GM19455 (cell line): ENCODE results near the gene GDF11.

Experiments
- ATAC-seq: cut with Tn5 transposase; IDR thresholded peaks from one replicate; pipeline ENCODE4 v1.9.1; 2021; ENCODE audit not compliant: unreplicated experiment

GDF11 gene

DNA sequence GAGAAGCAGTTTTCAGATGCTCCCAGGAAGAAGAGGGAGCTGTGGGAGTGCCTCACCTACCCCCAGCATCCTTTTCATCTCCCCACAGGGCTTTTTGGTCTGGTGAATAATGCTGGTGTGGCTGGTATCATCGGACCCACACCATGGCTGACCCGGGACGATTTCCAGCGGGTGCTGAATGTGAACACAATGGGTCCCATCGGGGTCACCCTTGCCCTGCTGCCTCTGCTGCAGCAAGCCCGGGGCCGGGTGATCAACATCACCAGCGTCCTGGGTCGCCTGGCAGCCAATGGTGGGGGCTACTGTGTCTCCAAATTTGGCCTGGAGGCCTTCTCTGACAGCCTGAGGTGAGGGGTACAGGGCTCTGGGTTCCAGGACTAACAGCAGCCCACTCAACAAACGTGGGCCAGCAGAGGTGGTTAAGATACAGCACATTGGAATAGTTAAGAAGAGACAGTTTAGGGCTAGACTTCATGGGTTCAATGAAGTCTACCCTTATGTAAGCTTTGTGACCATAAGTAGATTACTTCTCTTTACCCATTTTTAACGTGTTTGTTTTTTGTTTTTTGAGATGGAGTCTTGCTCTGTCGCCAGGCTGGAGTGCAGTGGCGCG lies 21.2 kb upstream of the GDF11 start:
- ATAC-seq, result no peak

DNA sequence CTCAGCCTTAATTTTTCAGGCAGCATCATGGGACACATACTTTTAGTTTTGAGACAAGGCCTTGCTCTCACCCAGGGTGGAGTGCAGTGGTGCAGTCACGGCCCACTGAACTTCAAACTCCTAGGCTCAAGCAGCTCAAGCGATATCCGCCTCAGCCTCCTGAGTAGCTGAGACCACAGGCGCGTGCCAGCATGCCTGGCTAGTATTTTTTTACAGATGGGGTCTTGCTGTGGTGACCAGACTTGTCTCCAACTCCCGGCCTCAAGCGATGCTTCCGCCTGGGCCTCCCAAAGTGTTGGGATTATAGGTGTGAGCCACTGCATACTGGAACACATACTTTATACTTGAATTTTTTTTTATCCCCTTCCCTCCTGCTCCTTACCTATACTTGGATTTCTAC lies 20.0 kb upstream of the GDF11 start:
- no peak for ATAC-seq

DNA sequence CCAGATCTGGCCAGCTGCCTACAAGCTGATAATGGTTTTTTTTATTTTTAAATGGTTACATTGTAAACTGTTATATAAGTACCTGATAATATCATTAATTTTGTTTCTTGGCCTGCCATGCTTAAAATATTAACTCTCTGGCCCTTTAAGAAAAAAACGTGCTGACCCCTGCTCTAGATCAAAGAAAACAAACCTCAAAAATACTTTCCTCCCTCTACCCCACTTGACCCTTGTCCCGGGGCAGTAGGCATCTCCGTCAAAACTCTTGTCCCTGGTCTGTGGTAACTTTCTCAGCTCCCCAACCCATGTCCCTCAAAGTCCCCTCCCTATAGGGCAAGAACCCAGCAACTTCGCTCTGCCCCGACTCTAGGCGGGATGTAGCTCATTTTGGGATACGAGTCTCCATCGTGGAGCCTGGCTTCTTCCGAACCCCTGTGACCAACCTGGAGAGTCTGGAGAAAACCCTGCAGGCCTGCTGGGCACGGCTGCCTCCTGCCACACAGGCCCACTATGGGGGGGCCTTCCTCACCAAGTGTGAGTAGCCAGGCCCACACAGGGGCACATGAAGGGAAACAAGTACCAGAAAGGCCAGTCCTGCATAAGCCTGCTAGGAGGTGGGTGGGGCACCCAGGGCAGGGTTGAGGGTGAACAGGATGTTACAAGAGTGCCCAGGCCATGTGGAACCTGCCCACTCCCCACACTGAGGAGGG lies 19.3 kb upstream of the GDF11 start:
- ATAC-seq, result no peak

DNA sequence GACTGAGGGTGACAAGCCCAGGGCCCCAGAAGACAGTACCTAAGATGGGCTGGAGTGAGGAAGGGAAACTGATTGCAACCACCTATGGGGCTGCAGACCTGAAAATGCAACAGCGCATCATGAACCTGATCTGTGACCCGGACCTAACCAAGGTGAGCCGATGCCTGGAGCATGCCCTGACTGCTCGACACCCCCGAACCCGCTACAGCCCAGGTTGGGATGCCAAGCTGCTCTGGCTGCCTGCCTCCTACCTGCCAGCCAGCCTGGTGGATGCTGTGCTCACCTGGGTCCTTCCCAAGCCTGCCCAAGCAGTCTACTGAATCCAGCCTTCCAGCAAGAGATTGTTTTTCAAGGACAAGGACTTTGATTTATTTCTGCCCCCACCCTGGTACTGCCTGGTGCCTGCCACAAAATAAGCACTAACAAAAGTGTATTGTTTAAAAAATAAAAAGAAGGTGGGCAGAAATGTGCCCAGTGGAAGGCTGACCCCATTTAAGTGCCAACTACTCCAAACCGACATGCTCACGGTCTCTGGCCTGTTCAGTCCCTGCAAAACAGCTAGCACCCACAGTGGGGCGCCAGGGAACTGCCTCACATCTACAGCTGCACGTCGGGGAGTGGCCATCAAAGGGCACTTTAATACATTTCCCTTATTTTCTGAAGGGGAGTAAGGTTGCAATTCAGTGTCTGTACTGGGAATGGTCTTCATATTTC lies 18.5 kb upstream of the GDF11 start:
- no peak for ATAC-seq

DNA sequence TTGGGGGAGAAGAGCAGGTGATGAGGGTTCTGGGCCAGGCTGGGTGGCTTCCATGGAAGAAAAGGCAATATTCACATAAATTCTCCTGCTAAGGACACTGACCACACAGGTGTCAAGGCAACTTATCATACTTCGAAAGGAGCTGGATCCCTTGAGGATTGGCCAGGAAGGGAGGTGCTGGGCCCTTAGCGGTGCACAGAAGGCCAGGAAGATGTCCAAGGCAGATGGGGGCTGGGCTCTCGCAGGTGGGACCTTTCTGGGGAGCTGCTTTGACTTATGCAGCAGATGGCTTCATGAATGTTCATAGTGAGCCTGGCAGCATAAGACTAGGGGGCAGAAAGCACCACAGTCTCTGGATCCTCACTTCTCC lies 18.0 kb upstream of the GDF11 start:
- no peak for ATAC-seq

DNA sequence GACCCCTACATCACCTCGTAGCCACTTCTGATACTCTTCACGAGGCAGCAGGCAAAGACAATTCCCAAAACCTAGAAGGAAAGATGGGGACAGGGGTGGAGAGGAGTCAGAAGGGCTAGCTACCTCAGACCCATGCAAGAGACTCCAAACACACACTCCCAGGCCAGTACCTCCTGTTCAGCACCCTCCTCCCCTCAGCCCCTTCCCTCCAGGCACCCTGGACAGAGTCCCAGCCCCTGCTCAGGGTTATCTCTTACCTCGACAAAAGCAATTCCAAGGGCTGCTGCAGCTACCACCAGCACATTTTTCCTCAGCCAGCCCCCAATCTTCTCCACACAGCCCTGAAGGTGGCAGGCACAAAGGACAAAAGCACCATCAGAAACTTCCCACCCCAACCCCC lies 17.4 kb upstream of the GDF11 start:
- no peak for ATAC-seq

DNA sequence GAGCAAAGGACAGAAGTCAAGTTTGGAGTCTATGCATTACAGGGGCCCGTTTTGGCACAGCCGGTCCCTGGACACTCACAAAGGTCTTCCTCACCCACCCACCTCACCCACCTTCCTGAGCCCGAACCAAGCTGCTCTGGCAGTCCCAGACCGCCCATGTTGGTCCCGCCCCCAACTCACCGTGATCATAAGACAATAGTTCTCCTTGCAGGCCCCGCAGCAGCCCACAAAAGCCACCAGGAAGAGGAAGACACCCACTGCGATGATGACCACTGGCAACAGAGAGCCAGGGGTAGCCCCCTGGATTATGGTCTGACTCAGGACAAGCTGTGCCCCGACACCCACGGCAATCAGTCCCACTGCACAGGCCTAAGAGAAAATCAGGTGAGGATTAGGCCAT lies 16.0 kb upstream of the GDF11 start:
- ATAC-seq, result no peak

DNA sequence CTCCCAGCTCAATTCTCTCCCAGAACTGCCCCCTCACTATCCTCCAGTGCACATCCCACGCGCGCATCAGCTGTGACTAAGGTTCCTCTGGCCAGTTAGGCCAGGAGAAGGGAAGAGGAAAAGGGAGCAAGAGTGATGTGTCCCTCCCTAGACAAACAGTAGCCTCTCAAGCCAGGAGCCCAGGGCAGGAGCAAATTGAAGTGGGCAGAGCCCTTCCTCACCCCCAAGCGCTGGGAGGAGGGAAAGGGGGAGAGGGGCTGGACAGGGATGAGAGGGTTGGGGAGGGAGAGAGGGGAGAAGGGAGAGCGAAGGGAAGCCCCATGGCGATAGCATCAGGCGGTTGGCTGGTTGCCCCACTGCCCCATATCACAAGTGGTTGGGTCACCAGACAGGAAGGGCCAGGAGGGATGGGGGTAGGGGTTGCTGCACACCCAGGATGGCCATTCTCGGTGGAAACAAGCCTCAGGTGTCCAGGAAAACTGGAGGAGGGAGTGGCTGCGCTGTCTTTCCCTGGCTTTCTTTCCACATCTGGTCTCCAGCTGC lies 15.2 kb upstream of the GDF11 start:
- no peak for ATAC-seq

DNA sequence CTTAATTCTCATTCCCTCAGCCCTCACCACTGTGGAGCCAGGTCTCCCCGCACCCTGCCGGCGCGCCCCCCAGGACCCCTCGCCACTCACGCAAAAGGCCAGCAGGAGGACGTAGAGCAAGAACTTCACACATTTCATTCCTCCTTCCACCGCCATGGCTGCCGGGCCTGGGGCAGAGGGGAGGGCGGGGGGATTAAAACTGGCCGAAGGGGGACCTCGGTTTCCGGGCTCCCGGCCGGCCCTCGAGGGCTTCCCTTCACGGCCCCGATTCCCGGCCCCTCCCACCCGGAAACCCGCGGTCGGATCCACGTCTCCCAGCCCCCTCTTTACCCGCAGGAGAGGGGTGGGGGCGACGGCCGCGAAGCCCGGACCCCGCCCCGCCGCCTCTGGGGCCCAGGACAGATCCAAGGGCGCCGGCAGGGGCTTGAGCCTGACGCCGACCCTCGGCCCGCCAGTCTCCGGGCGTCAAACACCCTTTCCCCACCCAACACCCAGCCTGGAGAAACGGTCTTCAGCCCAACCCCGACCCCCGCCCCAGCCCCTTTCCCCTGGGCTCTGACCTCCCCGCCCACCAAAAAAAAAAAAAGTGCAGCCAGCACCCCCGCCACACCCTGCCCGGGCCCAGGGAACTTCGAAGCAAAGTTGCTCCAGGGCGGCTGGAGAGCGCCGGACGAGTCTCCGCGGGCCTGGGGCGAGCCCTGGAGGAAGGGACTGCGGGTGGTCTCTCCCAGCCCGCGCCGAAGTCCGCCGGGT lies 14.6 kb upstream of the GDF11 start:
- ATAC-seq, result peak; percentile 24

DNA sequence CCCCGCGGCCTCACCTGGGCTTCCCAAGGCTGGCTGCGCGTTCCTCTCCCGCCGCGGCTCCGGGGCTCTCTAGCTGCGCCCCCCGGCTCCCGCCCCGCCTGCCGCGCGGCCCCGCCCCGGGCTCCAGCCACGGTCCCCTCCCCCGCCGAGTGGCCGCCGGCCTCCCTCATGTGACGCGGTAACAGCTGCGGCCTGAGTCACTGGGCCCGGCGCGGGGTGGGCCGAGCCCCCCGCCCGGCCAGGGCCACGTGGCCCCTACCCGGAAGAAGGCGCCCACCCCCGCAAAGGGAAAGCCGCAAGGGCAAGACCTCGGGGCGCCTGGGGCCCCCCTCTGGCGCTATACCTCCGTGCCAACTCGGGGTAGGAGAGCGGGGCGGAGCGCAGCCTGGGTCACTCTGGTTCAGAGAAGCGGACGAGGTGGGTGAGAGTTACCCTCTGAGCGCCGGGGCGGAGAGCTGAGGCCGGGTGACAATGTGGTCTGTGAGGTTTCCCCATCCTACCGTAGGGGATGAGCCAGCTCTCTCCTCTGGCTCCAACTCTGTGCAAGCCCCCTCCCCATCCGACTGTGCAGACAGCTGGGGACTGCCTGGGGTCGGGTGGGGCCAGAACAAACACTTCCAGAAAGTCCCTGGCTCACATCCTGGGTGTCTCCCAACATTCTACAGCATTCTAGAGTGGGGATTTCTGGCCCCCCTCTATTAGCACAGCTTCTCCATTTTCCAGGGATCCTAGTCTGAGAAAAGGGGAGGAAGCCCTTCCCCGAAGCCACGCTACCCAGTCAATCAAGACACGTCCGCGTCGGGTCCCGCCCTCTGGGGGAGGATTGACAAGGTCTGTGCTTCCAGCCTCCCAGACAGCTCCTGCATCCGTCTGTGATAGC lies 13.7 kb upstream of the GDF11 start, which contains the start of gene CD63:
Gene CD63, minus strand, starts transcription at position 71 of the 880 bp plus-strand sequence. CDS start 668 bp downstream, outside the sequence.
- ATAC-seq, result peak; percentile 64

DNA sequence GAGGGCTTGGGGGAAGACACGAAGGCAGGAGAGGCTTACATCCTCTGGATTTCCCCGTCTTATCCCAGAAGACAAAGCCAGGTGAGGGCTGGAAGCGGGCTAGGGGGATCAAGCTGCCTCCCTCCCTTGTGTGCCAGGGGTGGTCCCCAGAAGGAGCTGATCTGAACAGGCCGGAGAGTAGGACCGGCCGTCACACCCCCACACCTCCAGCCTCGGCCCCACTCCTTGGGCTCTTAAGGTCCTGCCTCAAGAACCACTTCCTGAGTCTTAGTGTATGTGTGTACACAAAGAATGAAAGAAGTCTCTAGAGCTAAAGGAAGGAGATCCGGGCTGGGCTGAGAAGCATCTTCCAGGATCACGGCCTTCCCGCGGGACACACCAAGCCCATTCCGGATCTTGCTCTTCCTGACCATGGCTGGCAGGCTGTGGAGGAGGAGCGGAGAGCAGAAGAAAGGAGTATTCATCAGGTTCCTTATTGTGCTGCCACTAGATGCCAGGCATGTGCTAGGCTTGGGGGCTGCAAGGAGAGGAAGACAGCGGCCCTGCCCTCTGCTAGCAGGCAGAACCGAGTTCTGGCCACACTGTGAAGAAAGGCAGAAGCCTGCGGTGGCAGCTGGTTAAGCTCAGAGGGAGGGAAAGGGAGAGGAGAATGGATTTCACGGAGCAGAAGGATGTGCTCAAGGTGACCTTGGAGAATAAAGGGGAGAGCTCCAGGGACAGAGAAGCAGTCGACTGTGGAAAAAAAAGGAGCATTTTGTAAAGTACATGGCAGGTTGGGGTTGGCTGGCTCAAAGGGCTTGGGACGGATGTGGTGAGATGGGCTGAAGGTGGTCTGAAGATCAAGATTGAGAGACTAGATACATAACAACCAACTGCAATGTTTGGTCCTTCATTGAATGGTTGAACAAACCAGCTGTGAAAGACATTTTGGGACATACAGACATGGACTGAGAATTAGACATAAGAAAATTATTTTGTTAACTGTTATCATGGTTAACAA lies 12.8 kb upstream of the GDF11 start:
- peak; percentile 47 for ATAC-seq

DNA sequence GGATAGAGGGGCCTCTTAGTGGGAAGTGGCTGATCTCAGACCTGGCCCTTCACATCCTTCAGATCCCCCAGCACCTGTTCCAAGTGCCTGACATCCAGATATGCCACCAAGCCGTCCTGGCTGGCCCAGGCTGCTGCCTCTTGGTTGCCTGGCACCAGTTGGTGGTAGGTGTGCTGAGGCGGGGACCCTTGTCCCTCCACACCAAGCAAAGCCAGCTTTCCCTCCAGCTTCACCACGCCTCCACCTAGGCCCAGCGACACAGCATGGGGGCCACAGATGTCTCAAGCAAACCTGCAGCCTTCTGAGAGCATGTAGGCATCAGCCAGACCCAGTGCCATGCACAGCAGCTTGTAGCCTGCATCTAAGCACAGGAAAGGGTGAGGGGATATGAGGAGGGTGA lies 10.6 kb upstream of the GDF11 start:
- ATAC-seq, result no peak

DNA sequence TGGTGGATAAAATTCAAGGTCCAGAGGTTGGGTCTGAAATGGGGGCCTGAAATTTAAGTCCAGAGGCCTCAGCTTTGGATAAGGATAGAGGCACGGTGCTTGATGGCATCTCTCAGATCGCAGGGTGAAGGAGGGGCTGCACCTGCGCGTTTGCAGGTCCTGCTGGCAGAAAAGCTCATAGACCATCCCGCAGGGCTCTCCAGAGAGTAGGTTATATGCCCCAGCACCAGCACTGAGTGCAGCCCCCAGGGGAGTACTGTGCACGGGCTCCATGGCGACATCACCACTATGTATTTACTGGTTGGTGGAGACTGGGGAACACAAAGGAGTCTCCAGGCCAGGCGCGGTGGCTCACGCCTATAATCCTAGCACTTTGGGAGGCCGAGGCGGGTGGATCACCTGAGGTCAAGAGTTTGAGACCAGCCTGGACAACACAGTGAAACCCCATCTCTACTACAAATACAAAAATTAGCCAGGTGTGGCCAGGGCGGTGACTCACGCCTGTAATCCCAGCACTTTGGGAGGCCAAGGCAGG lies 9.8 kb upstream of the GDF11 start:
- no peak for ATAC-seq

DNA sequence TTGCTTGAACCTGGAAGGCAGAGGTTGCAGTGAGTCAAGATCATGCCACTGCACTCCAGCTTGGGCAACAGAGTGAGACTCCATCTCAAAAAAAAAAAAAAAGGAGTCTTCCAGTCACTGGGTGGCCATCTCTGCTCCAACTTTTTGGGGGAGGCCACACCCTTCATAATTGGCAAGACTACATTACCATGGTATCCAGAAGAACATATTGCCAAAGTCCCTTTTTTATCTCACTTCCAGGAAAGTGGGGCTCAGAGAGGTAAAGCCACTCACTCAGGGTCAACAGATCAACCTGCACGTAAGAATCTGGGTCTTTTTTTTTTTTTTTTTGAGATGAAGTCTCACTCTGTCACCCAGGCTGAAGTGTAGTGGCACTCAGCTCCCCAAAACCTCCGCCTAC lies 9.1 kb upstream of the GDF11 start:
- ATAC-seq, result no peak

DNA sequence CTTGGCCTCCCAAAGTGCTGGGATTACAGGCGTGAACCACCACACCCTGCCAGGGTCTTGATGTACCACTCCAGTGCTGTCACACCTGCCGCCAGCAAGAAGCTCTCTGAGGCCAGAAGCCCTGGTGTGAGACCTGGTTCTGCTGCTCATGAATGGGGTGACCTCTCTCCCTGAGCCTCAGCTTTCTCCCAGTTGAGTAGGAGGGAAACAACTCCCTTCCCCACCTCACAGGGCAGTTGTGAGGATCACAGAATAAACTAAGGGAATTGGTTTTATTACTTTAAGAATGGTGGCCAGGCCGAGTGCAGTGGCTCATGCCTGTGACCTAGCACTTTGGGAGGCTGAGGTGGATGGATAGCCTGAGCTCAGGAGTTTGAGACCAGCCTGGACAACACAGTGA lies 8.3 kb upstream of the GDF11 start:
- no peak for ATAC-seq

DNA sequence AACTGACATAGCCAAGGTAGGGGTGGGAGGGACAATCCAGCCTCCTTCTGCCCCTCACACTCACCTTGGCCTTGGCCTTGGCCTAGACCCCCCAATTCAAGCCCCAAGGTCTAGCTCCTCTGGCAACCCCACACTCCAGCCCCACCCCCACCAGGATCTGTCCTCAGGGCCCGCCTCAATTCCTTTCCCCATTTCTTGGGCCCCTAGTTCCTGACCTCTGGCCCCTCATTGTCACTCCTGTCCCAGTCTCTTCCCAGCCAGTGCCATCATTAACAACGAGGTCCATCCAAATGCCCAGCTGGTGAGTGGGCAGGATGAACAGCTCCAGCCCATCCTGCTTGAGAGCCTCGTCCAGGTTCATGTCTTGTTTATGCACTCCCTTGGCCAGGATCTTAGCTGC lies 6.8 kb upstream of the GDF11 start:
- ATAC-seq, result no peak

DNA sequence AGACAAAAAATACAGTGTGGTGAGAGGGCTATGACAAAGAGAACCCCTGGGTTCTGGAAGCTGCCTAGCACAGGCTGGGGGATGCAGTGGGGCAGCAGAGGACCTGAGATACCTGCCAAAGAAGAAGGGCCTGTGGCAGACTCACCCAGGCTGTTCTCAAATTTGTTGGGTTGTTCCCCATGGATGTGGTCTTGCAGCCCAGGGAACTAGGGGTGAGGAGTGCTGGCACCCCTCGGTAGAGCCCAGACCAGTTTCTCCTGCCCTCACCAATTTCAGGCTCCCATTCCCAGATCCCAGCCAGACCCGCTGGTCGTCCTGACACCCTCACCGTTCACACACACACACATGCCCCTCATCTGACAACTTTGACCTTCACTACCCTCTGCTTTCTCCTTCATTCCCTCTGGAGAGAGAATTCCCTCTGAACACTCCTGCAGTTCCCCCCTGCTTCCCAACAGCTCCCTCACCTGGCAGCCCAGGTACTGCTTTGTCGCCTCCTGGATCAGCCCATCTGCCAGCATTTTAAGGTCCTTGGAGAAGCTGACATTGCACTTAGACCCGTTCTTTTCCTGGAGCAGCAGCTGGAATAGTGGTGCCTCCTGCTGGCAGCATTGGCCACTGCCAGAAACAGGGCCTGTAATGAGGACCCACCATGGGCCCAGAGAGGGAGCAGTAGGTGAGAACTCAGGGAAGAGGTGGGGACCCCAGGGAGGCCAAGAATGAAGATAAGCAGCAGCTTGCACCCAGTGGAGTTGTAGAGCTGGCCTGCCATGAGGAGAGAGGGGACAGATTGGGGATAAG lies 5.9 kb upstream of the GDF11 start:
- no peak for ATAC-seq

DNA sequence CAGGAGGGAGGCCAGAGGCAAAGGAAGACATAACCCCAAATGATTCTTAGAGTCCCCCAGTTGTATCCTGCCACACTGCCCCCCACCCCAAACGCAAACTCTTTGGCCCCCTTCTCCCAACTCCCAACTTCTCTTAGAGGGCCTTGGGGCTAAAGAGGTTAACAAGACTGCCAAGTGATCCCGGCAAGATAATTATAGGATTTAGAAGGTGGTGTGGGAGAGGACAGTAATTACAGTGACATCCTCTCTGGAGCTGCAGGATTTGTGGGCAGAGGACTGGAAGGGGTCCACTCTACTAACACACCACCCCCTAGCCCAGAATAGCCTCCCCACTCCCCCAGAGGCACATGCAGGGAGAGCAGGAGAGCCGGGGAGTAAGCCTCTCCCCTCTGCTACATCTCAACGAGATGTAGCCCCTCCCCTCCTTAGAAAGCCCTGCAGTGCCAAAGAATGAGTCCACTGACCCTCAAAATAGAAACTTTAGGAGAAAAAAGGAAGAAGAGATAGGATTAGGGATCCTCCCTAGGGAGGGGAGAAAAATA lies 5.3 kb upstream of the GDF11 start:
- no peak for ATAC-seq
